CD4-positive, alpha-beta T cell (primary cell): ENCODE data around the gene DAPK1. TPM values are rescaled to one million over a fixed set of nuclear protein-coding genes. Genes with fewer than 3 reads are reported as not detected.

Experiments used
- ATAC-seq: fragments of 200-7000 bp; cut with Tn5 transposase; one replicate; pipeline ENCODE4 v1.10.0; 2022; ENCODE audit warnings: mild to moderate bottlenecking; ENCODE audit not compliant: poor library complexity
- CTCF ChIA-PET: fragments of 350-600 bp; sonication (Branson Sonifier 250); formaldehyde crosslinking; loops from one replicate; lab custom pipeline; 2021; ENCODE audit warnings: antibody characterized with exemption, inconsistent platforms; lab: Charles Lee
- POLR2A ChIA-PET: fragments of 350-600 bp; sonication (Branson Sonifier 250); formaldehyde crosslinking; loops from one replicate; lab custom pipeline; 2021; ENCODE audit warnings: antibody characterized with exemption, inconsistent platforms; lab: Charles Lee
- DNase-seq, 14 experiments: peaks; one replicate each; pipeline ENCODE4 v3.0.0-alpha.2; 2013 to 2020; ENCODE audit warnings: mixed read lengths in 2 of 14
- H3K27ac ChIP-seq, 2 donors: one replicate each; pipeline versions ENCODE4 v1.5.1 to v1.7.0; 2013; ENCODE audit warnings: low read length in 2 of 2, low read depth in 1 of 2, mild to moderate bottlenecking in 1 of 2
- H3K27me3 ChIP-seq, 2 experiments: 1 replicate in 1 of 2; 2 replicates in 1 of 2; pipeline versions ENCODE4 v1.6.1 to v1.7.0; 2013; ENCODE audit warnings: low read length in 2 of 2, control low read depth in 1 of 2, mild to moderate bottlenecking in 1 of 2, moderate library complexity in 1 of 2; ENCODE audit not compliant: insufficient read depth in 2 of 2, control insufficient read depth in 1 of 2
- H3K36me3 ChIP-seq: one replicate; pipeline ENCODE4 v1.6.1; 2013; ENCODE audit warnings: low read length, control low read depth; ENCODE audit not compliant: insufficient read depth
- H3K4me1 ChIP-seq: one replicate; pipeline ENCODE4 v1.6.1; 2013; ENCODE audit warnings: low read length, control low read depth; ENCODE audit not compliant: insufficient read depth
- H3K4me3 ChIP-seq: one replicate; pipeline ENCODE4 v1.5.1; 2013; ENCODE audit warnings: mild to moderate bottlenecking, low read length, moderate library complexity
- H3K9me3 ChIP-seq, 2 experiments: 1 replicate in 1 of 2; 2 replicates in 1 of 2; pipeline versions ENCODE4 v1.6.1 to v1.7.0; 2013; ENCODE audit warnings: low read length in 2 of 2, mild to moderate bottlenecking in 2 of 2, control low read depth in 1 of 2, moderate library complexity in 1 of 2; ENCODE audit not compliant: control insufficient read depth in 1 of 2, insufficient read depth in 1 of 2
- H3K27ac Mint-ChIP-seq: one replicate; pipeline ENCODE4 v1.8.0; 2020; ENCODE audit warnings: mixed read lengths
- H3K27me3 Mint-ChIP-seq: one replicate; pipeline ENCODE4 v1.8.0; 2021; ENCODE audit warnings: mixed read lengths
- H3K36me3 Mint-ChIP-seq: one replicate; pipeline ENCODE4 v1.8.0; 2021; ENCODE audit warnings: low read depth, mixed read lengths
- H3K4me1 Mint-ChIP-seq: one replicate; pipeline ENCODE4 v1.8.0; 2021; ENCODE audit warnings: low read depth, mixed read lengths
- H3K4me3 Mint-ChIP-seq: one replicate; pipeline ENCODE4 v1.8.0; 2020; ENCODE audit warnings: mild to moderate bottlenecking, mixed read lengths
- H3K9me3 Mint-ChIP-seq: one replicate; pipeline ENCODE4 v1.8.0; 2020; ENCODE audit warnings: mixed read lengths
- CTCF ChIP-seq: fragments of 200-600 bp; IDR thresholded peaks from one replicate; pipeline ENCODE4 v1.8.0; 2022; ENCODE audit warnings: antibody characterized with exemption, mild to moderate bottlenecking
- intact Hi-C, 2 experiments: fragments of 100-400 bp; cut with DNase I in 1 of 2; cut with micrococcal nuclease in 1 of 2; formaldehyde crosslinking; loops; one replicate each; pipeline versions ENCODE4 v1.15.1 to v1.9.0; 2023 to 2025; cut with DNase I, micrococcal nuclease
- total RNA-seq, 174 experiments: library from RNA in 2 of 174; stranded (reverse) in 2 of 174; gene quantifications; one replicate each; pipeline ENCODE4 v1.2.3 and lab custom pipeline; 2021 to 2026

Gene DAPK1
- total RNA-seq, 2 experiments from 2014 or later = 2.7 TPM

- no peak overlapping the region for H3K27ac ChIP-seq
- intact Hi-C loops = loop anchor here in 1 of 2 experiments (5.0 to 10.0 kb wide), 2 partner anchors 38 to 290 kb away; partner anchors contain the start of gene CDK20
Measured at GRCh38 chr9:87684627-87685219, 187.1 kb downstream of the DAPK1 start.

GRCh38 chr9:87685441-87685840 is 187.8 kb downstream of the DAPK1 start:
- no peak for TF ChIP-seq CTCF
- no peaks in the 10 kb centered on the region for H3K27me3 ChIP-seq
- DNase-seq (no peak), ATAC-seq (peak; percentile 17)
- CTCF ChIA-PET = no interaction called here
- H3K27ac ChIP-seq = no peak overlapping the region
- Mint-ChIP-seq H3K9me3 (no peaks in the 10 kb centered on the region), H3K4me3 (peak overlapping the region; percentile 59), H3K27me3 (no peaks in the 10 kb centered on the region), H3K4me1 (peaks cover 29% of the 10 kb centered on the region), H3K27ac (peak overlapping the region; percentile 76), H3K36me3 (no peaks in the 10 kb centered on the region)
- H3K4me3 ChIP-seq = peak overlapping the region; percentile 7
- H3K4me1 ChIP-seq = peaks cover 20% of the 10 kb centered on the region
- H3K9me3 ChIP-seq = peaks cover 0 to 6% of the 10 kb centered on the region in 2 experiments
- POLR2A ChIA-PET = interaction anchor here (1.1 to 1.6 kb wide), 2 partner anchors 41 to 289 kb away, joined by 4 to 11 read pairs; partner anchors contain the start of genes CDK20 and CTSL
- intact Hi-C loops = loop anchor here in 1 of 2 experiments (5.0 to 10.0 kb wide), 2 partner anchors 37 to 289 kb away; partner anchors contain the start of gene CDK20
- H3K36me3 ChIP-seq = no peaks in the 10 kb centered on the region

More at GRCh38 chr9:87684627-87685219, 187.1 kb downstream of the DAPK1 start:
- Mint-ChIP-seq H3K9me3 (no peaks in the 10 kb centered on the region), H3K4me3 (no peak overlapping the region), H3K36me3 (no peaks in the 10 kb centered on the region), H3K27ac (peak overlapping the region; percentile 76), H3K27me3 (no peaks in the 10 kb centered on the region), H3K4me1 (peaks cover 29% of the 10 kb centered on the region)
- ChIA-PET POLR2A (interaction anchor here (1.6 kb wide), 1 partner anchor 41 kb away, joined by 11 read pairs; the partner anchor contains the start of gene CTSL), CTCF (no interaction called here)
- peak in 1 of 14 experiments; percentile 41 for DNase-seq
- Histone ChIP-seq H3K4me1 (peaks cover 20% of the 10 kb centered on the region), H3K9me3 (peaks cover 0 to 6% of the 10 kb centered on the region in 2 experiments), H3K27me3 (no peaks in the 10 kb centered on the region), H3K36me3 (no peaks in the 10 kb centered on the region), H3K4me3 (no peak overlapping the region)
- TF ChIP-seq CTCF = peak; percentile 30
- no peak for ATAC-seq

DNA sequence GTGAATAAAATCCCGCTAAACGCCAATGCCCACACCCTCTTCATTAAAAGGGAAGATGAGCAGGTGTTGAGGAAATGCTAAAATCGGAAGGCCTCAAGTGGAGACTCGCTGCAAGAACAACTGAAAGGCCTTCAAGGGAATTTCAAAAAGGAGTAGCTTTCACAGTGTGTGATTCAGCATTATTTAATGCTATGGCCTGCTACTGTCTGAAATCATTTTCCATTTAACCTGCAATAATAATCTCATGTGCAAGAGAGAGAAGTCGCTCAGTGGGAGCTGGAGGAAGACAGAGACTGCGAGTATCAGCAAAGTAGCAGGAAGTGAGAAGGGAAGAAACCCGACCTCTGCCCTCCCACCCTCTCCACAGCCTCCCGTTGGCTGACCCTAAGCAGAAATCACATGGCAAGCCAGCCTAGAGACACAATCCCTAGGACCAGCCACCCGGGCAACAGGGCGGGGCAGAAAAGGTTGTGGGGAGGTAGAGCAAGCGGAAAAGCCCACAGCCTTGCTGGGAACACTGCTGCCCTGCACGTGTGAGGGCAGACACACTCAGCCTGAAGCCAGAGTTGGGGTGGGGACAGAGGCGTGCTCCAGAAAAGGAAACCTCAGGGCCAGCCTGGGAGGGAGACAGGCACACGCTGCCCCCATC is 188.3 kb downstream of the DAPK1 start:
- intact Hi-C loops = loop anchor here in 1 of 2 experiments (5.0 to 10.0 kb wide), 2 partner anchors 36 to 289 kb away; partner anchors contain the start of gene CDK20
- H3K4me1 Mint-ChIP-seq = peaks cover 29% of the 10 kb centered on the region
- no peaks in the 10 kb centered on the region for H3K36me3 Mint-ChIP-seq
- ChIA-PET CTCF (interaction anchor here (0.6 kb wide), 1 partner anchor 20 kb away, joined by 3 read pairs; no protein-coding TSS in a partner anchor), POLR2A (interaction anchor here (1.1 to 1.6 kb wide), 2 partner anchors 40 to 289 kb away, joined by 4 to 11 read pairs; partner anchors contain the start of genes CDK20 and CTSL)
- no peaks in the 10 kb centered on the region for H3K36me3 ChIP-seq
- H3K27me3 Mint-ChIP-seq = no peaks in the 10 kb centered on the region
- peak overlapping the region; percentile 39 for H3K4me3 Mint-ChIP-seq
- no peaks in the 10 kb centered on the region for H3K27me3 ChIP-seq
- DNase-seq = peak in 2 of 14 experiments; percentile 20 to 23
- H3K27ac ChIP-seq = no peak overlapping the region
- peak; percentile 51 for ATAC-seq
- H3K4me3 ChIP-seq = peak overlapping the region; percentile 7
- peaks cover 0 to 6% of the 10 kb centered on the region in 2 experiments for H3K9me3 ChIP-seq
- no peaks in the 10 kb centered on the region for H3K9me3 Mint-ChIP-seq
- peak overlapping the region; percentile 76 for H3K27ac Mint-ChIP-seq
- no peak for TF ChIP-seq CTCF
- peaks cover 20% of the 10 kb centered on the region for H3K4me1 ChIP-seq
